ENCODE data around the gene SEMA4C. TPM values are rescaled to one million over a fixed set of nuclear protein-coding genes. Genes with fewer than 3 reads are reported as not detected.

Gene SEMA4C
- total RNA-seq, 1 experiment from 2014 or later, result 40.2 TPM

DNA sequence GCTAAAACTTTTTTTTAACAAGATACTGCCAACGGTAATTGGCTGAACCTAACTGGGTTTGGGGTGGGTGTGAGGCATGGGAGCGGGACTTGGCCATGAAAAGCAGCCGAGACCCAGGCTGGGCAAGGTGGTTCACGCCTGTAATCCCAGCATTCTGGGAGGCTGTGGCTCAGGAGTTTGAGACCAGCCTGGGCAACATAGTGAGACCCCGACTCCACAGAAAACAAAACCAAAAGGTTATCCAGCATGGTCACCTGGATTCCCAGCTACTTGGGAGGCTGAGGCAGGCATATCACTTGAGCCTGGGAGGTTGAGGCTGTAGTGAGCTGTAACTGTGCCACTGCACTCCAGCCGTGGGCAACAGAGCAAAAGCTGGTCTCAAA is 11.0 kb upstream of the SEMA4C start:
- in situ Hi-C loops (cut with HindIII; ENCODE audit: low pct_unique_long_range_greater_than_20kb, low sequenced_read_pairs) (no loop called here), intact Hi-C loops (cut with micrococcal nuclease; ENCODE audit: unreplicated experiment) (no loop called here)
- Histone ChIP-seq H3K4me1 (ENCODE audit: control insufficient read depth, insufficient read depth, low read length) (no peaks in the 10 kb centered on the region), H3K36me3 (ENCODE audit: control insufficient read depth, insufficient read depth, low read length) (no peaks in the 10 kb centered on the region), H3K27me3 (ENCODE audit: control insufficient read depth, insufficient read depth, low read length) (no peaks in the 10 kb centered on the region), H3K9me3 (ENCODE audit: control insufficient read depth, insufficient read depth, low read depth, low read length) (no peaks in the 10 kb centered on the region), H3K4me3 (ENCODE audit: low read depth in 2 of 2, low read length in 2 of 2) (no peak overlapping the region), H3K27ac (ENCODE audit: low read length) (no peak overlapping the region)
- TF ChIP-seq TCF7L2 (IDR thresholded peaks at IDR 0.05; ENCODE audit: low read depth, low read length) (no peak), POLR2AphosphoS5 (IDR thresholded peaks at IDR 0.05; ENCODE audit: low read depth, low read length) (no peak), SIN3A (IDR thresholded peaks at IDR 0.05; ENCODE audit: borderline replicate concordance, insufficient read depth, low read depth, low read length) (no peak)
- TF ChIP-seq, protein P1, sequence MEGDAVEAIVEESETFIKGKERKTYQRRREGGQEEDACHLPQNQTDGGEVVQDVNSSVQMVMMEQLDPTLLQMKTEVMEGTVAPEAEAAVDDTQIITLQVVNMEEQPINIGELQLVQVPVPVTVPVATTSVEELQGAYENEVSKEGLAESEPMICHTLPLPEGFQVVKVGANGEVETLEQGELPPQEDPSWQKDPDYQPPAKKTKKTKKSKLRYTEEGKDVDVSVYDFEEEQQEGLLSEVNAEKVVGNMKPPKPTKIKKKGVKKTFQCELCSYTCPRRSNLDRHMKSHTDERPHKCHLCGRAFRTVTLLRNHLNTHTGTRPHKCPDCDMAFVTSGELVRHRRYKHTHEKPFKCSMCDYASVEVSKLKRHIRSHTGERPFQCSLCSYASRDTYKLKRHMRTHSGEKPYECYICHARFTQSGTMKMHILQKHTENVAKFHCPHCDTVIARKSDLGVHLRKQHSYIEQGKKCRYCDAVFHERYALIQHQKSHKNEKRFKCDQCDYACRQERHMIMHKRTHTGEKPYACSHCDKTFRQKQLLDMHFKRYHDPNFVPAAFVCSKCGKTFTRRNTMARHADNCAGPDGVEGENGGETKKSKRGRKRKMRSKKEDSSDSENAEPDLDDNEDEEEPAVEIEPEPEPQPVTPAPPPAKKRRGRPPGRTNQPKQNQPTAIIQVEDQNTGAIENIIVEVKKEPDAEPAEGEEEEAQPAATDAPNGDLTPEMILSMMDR (IDR thresholded peaks at IDR 0.05), result no peak
- TF ChIP-seq, protein P2, sequence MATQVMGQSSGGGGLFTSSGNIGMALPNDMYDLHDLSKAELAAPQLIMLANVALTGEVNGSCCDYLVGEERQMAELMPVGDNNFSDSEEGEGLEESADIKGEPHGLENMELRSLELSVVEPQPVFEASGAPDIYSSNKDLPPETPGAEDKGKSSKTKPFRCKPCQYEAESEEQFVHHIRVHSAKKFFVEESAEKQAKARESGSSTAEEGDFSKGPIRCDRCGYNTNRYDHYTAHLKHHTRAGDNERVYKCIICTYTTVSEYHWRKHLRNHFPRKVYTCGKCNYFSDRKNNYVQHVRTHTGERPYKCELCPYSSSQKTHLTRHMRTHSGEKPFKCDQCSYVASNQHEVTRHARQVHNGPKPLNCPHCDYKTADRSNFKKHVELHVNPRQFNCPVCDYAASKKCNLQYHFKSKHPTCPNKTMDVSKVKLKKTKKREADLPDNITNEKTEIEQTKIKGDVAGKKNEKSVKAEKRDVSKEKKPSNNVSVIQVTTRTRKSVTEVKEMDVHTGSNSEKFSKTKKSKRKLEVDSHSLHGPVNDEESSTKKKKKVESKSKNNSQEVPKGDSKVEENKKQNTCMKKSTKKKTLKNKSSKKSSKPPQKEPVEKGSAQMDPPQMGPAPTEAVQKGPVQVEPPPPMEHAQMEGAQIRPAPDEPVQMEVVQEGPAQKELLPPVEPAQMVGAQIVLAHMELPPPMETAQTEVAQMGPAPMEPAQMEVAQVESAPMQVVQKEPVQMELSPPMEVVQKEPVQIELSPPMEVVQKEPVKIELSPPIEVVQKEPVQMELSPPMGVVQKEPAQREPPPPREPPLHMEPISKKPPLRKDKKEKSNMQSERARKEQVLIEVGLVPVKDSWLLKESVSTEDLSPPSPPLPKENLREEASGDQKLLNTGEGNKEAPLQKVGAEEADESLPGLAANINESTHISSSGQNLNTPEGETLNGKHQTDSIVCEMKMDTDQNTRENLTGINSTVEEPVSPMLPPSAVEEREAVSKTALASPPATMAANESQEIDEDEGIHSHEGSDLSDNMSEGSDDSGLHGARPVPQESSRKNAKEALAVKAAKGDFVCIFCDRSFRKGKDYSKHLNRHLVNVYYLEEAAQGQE (IDR thresholded peaks at IDR 0.05; ENCODE audit: insufficient read depth in 1 of 2, low read depth in 2 of 2, low read length in 1 of 2), result no peak
- POLR2A ChIA-PET, result interaction anchor here (0.6 kb wide), 1 partner anchor 23 kb away, joined by 29 read pairs; the partner anchor contains the start of gene ANKRD39
- CTCF ChIA-PET, result no interaction called here
- BruUV-seq (replicated peaks), result no TSS peak
- DNase-seq (ENCODE audit: low read depth, low spot score) (no peak), ATAC-seq (no peak)

DNA sequence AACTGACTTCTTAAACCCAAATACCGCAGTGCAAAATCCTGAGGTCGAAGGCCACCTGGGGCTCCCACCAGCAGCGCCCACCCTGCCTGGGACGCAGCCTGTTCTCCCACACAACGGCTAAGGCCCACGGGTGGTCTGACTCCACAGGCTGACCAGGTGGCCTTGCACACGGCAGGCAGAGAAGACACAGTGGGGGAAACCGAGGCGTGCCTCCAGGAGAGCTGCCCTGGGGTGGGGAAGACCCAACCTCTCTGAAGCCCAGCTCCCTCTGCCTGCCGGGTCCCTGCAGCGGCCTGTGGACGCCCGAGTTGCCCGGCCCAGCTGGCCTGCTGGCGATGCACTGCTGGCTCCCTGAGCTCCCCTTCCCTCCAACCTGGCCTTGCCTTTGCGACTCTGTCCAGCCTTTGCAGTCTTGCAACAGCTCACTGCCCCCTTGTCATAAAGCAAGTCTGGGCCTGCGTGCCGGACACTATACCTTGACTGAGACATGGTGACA is 9.7 kb upstream of the SEMA4C start:
- CTCF ChIA-PET, result interaction anchor here (1.1 kb wide), 1 partner anchor 470 kb away, joined by 5 read pairs; no protein-coding TSS in a partner anchor
- Histone ChIP-seq H3K9me3 (ENCODE audit: control insufficient read depth, insufficient read depth, low read depth, low read length) (no peaks in the 10 kb centered on the region), H3K4me1 (ENCODE audit: control insufficient read depth, insufficient read depth, low read length) (no peaks in the 10 kb centered on the region), H3K27me3 (ENCODE audit: control insufficient read depth, insufficient read depth, low read length) (no peaks in the 10 kb centered on the region), H3K4me3 (ENCODE audit: low read depth in 2 of 2, low read length in 2 of 2) (no peak overlapping the region), H3K36me3 (ENCODE audit: control insufficient read depth, insufficient read depth, low read length) (no peaks in the 10 kb centered on the region), H3K27ac (ENCODE audit: low read length) (no peak overlapping the region)
- ATAC-seq (no peak), DNase-seq (ENCODE audit: low read depth, low spot score) (no peak)
- in situ Hi-C loops (cut with HindIII; ENCODE audit: low pct_unique_long_range_greater_than_20kb, low sequenced_read_pairs), result no loop called here
- POLR2A ChIA-PET, result interaction anchor here (0.5 to 0.7 kb wide), 3 partner anchors 11 to 207 kb away, joined by 3 to 10 read pairs (median 3); no protein-coding TSS in a partner anchor
- TF ChIP-seq POLR2AphosphoS5 (IDR thresholded peaks at IDR 0.05; ENCODE audit: low read depth, low read length), result no peak
- no peak for TF ChIP-seq SIN3A (IDR thresholded peaks at IDR 0.05; ENCODE audit: borderline replicate concordance, insufficient read depth, low read depth, low read length)
- intact Hi-C loops (cut with micrococcal nuclease; ENCODE audit: unreplicated experiment), result no loop called here
- no TSS peak for BruUV-seq (replicated peaks)
